Panc1 (cell line): Measurements from ENCODE around the gene METRN.

Source experiments
- CTCF ChIP-seq: fragments of 450-650 bp; IDR thresholded peaks from 2 replicates; pipeline ENCODE4 v1.5.1; 2017; ENCODE audit warnings: mild to moderate bottlenecking
- POLR2AphosphoS5 ChIP-seq: IDR thresholded peaks from 2 replicates; pipeline ENCODE4 v1.6.1; 2012; ENCODE audit warnings: mild to moderate bottlenecking, low read depth, low read length, moderate library complexity
- REST ChIP-seq, 2 experiments: IDR thresholded peaks; 2 replicates each; pipeline ENCODE4 v1.6.1; 2011 to 2012; ENCODE audit warnings: low read depth in 2 of 2, control low read depth in 1 of 2, low read length in 1 of 2, mild to moderate bottlenecking in 1 of 2, moderate library complexity in 1 of 2; ENCODE audit not compliant: insufficient read depth in 1 of 2
- TCF7L2 ChIP-seq: IDR thresholded peaks from 2 replicates; pipeline ENCODE4 v1.6.1; 2011; ENCODE audit warnings: mild to moderate bottlenecking, low read depth, low read length, inconsistent platforms

GRCh38 chr16:679814-680624 is 34.9 kb upstream of the METRN start, which contains the start of gene STUB1:
- no peak for TF ChIP-seq CTCF
- TF ChIP-seq REST (IDR thresholded peaks at IDR 0.05; ENCODE audit: insufficient read depth in 1 of 2, low read depth in 2 of 2, low read length in 1 of 2), result no peak
- TF ChIP-seq POLR2AphosphoS5, result peak; percentile 53
- TF ChIP-seq TCF7L2, result no peak
